ENCODE results near the gene C1orf232.

- TF ChIP-seq CTCF (IDR thresholded peaks at IDR 0.05) (no peak), POLR2A (IDR thresholded peaks at IDR 0.05) (no peak), EP300 (IDR thresholded peaks at IDR 0.05) (no peak)
These were observed 29.7 kb downstream of the C1orf232 start for GRCh38 chr1:26138974-26139558.

All from ovary (tissue), 3 donors.